Panc1 (cell line): ENCODE results near the gene GSTT4. TPM values are rescaled to one million over a fixed set of nuclear protein-coding genes. Genes with fewer than 3 reads are reported as not detected.

Experiments
- ATAC-seq: fragments of 200-7000 bp; cut with Tn5 transposase; 2 replicates; pipeline ENCODE4 v1.9.1; 2020; ENCODE audit warnings: mild to moderate bottlenecking, moderate library complexity
- BruUV-seq: library from RNA; stranded (reverse); fragments of 400-500 nt; replicated peaks from 2 replicates; lab custom pipeline; 2021; lab: Mats Ljungman, UMichigan
- CTCF ChIA-PET: fragments of 300-600 bp; sonication (Branson Sonifier 250); formaldehyde crosslinking; loops from one replicate; lab custom pipeline; 2022; ENCODE audit warnings: antibody characterized with exemption; lab: Charles Lee
- POLR2A ChIA-PET: fragments of 300-600 bp; sonication (Branson Sonifier 250); formaldehyde crosslinking; loops from one replicate; lab custom pipeline; 2022; ENCODE audit warnings: antibody characterized with exemption; lab: Charles Lee
- DNase-seq: peaks from one replicate; pipeline ENCODE4 v3.0.0-alpha.2; 2010; ENCODE audit warnings: low read depth, low spot score
- H3K27ac ChIP-seq: 2 replicates; pipeline ENCODE4 v1.5.1; 2011; ENCODE audit warnings: mild to moderate bottlenecking, low read length, inconsistent platforms
- H3K27me3 ChIP-seq: fragments of 200-500 bp; sonication (Bioruptor generic); 2 replicates; pipeline ENCODE4 v1.6.0; 2014; ENCODE audit warnings: low read length, inconsistent platforms; ENCODE audit not compliant: control insufficient read depth, insufficient read depth
- H3K36me3 ChIP-seq: fragments of 200-500 bp; sonication (Bioruptor generic); 2 replicates; pipeline ENCODE4 v1.5.1; 2014; ENCODE audit warnings: inconsistent platforms, mild to moderate bottlenecking, low read length, moderate library complexity; ENCODE audit not compliant: control insufficient read depth, insufficient read depth
- H3K4me1 ChIP-seq: 2 replicates; pipeline ENCODE4 v1.5.1; 2011; ENCODE audit warnings: inconsistent platforms, mild to moderate bottlenecking, low read length, moderate library complexity; ENCODE audit not compliant: control insufficient read depth, insufficient read depth
- H3K4me3 ChIP-seq, 2 experiments: 2 replicates each; pipeline ENCODE4 v1.5.1; 2011 to 2012; ENCODE audit warnings: low read depth in 2 of 2, low read length in 2 of 2, mild to moderate bottlenecking in 2 of 2, inconsistent platforms in 1 of 2, moderate library complexity in 1 of 2
- H3K9me3 ChIP-seq: fragments of 200-500 bp; sonication (Bioruptor generic); 2 replicates; pipeline ENCODE4 v1.5.1; 2014; ENCODE audit warnings: low read depth, mild to moderate bottlenecking, inconsistent platforms, low read length, moderate library complexity; ENCODE audit not compliant: control insufficient read depth, insufficient read depth
- POLR2AphosphoS5 ChIP-seq: IDR thresholded peaks from 2 replicates; pipeline ENCODE4 v1.6.1; 2012; ENCODE audit warnings: mild to moderate bottlenecking, low read depth, low read length, moderate library complexity
- SIN3A ChIP-seq: IDR thresholded peaks from 2 replicates; pipeline ENCODE4 v1.6.1; 2012; ENCODE audit warnings: low read depth, mild to moderate bottlenecking, low read length, moderate library complexity, borderline replicate concordance; ENCODE audit not compliant: insufficient read depth
- TCF7L2 ChIP-seq: IDR thresholded peaks from 2 replicates; pipeline ENCODE4 v1.6.1; 2011; ENCODE audit warnings: mild to moderate bottlenecking, low read depth, low read length, inconsistent platforms
- in situ Hi-C: cut with HindIII; loops from 2 replicates; pipeline ENCODE4 v1.10.0; 2016; ENCODE audit warnings: low sequenced_read_pairs, low pct_unique_long_range_greater_than_20kb
- intact Hi-C: fragments of 100-400 bp; cut with micrococcal nuclease; formaldehyde crosslinking; loops from one replicate; pipeline ENCODE4 v1.10.0; 2022; ENCODE audit not compliant: unreplicated experiment
- total RNA-seq: library from RNA; stranded (reverse); gene quantifications from one replicate; pipeline ENCODE4 v1.2.1, GENCODE V29; 2021; ENCODE audit not compliant: unreplicated experiment
- TF ChIP-seq, protein P1 (sequence below), 2 experiments: IDR thresholded peaks; 2 replicates each; pipeline ENCODE4 v1.6.1; 2011 to 2012; ENCODE audit warnings: low read depth in 2 of 2, control low read depth in 1 of 2, low read length in 1 of 2, mild to moderate bottlenecking in 1 of 2, moderate library complexity in 1 of 2; ENCODE audit not compliant: insufficient read depth in 1 of 2
- TF ChIP-seq, protein P2 (sequence below): fragments of 450-650 bp; IDR thresholded peaks from 2 replicates; pipeline ENCODE4 v1.5.1; 2017; ENCODE audit warnings: mild to moderate bottlenecking

Gene GSTT4
- total RNA-seq, 1 experiment from 2014 or later = not detected

DNA sequence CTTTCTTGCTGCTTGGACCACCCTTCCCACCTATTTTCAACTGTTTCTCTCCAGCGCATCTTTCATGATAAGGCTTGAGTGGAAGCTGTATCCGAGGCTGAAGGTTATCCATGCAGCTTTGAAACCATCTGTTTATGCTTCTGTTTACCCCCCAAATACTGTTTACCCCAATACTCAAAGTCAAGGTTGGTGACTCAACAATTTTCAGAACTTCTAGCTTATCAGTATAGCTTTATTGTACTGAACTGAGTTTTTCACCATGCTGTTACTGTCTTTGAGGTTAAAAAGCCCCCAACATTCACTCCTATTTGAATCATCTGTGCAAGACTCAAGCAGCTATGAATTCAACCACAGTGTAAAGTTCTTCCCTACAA is 4.8 kb upstream of the GSTT4 start:
- ATAC-seq = no peak
- TF ChIP-seq, protein P1, sequence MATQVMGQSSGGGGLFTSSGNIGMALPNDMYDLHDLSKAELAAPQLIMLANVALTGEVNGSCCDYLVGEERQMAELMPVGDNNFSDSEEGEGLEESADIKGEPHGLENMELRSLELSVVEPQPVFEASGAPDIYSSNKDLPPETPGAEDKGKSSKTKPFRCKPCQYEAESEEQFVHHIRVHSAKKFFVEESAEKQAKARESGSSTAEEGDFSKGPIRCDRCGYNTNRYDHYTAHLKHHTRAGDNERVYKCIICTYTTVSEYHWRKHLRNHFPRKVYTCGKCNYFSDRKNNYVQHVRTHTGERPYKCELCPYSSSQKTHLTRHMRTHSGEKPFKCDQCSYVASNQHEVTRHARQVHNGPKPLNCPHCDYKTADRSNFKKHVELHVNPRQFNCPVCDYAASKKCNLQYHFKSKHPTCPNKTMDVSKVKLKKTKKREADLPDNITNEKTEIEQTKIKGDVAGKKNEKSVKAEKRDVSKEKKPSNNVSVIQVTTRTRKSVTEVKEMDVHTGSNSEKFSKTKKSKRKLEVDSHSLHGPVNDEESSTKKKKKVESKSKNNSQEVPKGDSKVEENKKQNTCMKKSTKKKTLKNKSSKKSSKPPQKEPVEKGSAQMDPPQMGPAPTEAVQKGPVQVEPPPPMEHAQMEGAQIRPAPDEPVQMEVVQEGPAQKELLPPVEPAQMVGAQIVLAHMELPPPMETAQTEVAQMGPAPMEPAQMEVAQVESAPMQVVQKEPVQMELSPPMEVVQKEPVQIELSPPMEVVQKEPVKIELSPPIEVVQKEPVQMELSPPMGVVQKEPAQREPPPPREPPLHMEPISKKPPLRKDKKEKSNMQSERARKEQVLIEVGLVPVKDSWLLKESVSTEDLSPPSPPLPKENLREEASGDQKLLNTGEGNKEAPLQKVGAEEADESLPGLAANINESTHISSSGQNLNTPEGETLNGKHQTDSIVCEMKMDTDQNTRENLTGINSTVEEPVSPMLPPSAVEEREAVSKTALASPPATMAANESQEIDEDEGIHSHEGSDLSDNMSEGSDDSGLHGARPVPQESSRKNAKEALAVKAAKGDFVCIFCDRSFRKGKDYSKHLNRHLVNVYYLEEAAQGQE (IDR thresholded peaks at IDR 0.05; ENCODE audit: insufficient read depth in 1 of 2, low read depth in 2 of 2, low read length in 1 of 2) = no peak
- TF ChIP-seq SIN3A = no peak
- TF ChIP-seq TCF7L2 = no peak
- no peak for TF ChIP-seq POLR2AphosphoS5
- TF ChIP-seq, protein P2, sequence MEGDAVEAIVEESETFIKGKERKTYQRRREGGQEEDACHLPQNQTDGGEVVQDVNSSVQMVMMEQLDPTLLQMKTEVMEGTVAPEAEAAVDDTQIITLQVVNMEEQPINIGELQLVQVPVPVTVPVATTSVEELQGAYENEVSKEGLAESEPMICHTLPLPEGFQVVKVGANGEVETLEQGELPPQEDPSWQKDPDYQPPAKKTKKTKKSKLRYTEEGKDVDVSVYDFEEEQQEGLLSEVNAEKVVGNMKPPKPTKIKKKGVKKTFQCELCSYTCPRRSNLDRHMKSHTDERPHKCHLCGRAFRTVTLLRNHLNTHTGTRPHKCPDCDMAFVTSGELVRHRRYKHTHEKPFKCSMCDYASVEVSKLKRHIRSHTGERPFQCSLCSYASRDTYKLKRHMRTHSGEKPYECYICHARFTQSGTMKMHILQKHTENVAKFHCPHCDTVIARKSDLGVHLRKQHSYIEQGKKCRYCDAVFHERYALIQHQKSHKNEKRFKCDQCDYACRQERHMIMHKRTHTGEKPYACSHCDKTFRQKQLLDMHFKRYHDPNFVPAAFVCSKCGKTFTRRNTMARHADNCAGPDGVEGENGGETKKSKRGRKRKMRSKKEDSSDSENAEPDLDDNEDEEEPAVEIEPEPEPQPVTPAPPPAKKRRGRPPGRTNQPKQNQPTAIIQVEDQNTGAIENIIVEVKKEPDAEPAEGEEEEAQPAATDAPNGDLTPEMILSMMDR = no peak
- Histone ChIP-seq H3K4me1 (no peaks in the 10 kb centered on the region), H3K27me3 (no peaks in the 10 kb centered on the region), H3K36me3 (no peaks in the 10 kb centered on the region), H3K4me3 (no peak overlapping the region), H3K9me3 (no peaks in the 10 kb centered on the region), H3K27ac (no peak overlapping the region)
- DNase-seq = no peak
- CTCF ChIA-PET = no interaction called here
- no TSS peak for BruUV-seq
- intact Hi-C loops (no loop called here), in situ Hi-C loops (no loop called here)
- POLR2A ChIA-PET = no interaction called here

DNA sequence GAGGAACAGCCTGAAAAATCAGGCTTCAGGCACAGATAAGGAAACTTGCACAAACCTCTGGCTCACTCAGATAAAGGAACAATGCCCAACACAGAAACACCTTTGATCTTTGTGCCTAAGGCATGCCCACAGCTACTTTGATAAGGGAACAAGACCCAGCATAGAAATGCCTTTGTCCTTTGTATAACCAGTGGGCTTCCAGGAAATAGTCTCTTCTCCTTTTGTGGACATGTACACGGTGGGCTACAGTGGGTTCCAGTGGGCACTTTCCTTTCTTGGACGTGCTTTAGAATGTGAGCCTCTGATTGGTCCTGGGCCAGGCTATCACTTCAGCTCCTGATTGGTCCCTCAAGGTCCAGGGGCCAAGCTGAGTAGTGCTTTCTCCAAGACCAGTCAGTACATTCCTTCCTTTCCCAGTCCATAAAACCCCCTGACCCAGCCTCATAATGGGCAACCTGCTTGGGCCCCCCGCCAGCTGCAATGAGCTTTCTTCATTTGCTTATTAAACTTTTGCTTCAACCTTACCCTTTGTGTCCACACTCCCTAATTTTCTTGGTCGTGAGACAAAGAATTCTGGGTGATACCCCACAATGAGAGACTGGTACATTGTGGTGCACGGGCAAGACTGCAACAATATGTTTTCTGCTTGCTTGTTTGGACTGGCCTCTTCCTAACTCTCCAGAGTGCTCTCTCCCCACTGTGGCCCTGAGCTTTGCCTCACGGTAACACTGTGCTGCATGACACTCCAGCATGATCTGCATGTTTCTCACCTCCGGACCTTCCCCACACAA is 4.2 kb upstream of the GSTT4 start:
- CTCF ChIA-PET = no interaction called here
- in situ Hi-C loops (no loop called here), intact Hi-C loops (no loop called here)
- ATAC-seq (no peak), DNase-seq (no peak)
- TF ChIP-seq, protein P1 (IDR thresholded peaks at IDR 0.05; ENCODE audit: insufficient read depth in 1 of 2, low read depth in 2 of 2, low read length in 1 of 2) = no peak
- no peak for TF ChIP-seq TCF7L2
- TF ChIP-seq, protein P2 = no peak
- H3K4me3 ChIP-seq = no peak overlapping the region
- no TSS peak for BruUV-seq
- H3K9me3 ChIP-seq = no peaks in the 10 kb centered on the region
- H3K27ac ChIP-seq = no peak overlapping the region
- H3K27me3 ChIP-seq = no peaks in the 10 kb centered on the region
- no peaks in the 10 kb centered on the region for H3K36me3 ChIP-seq
- POLR2A ChIA-PET = no interaction called here
- no peaks in the 10 kb centered on the region for H3K4me1 ChIP-seq
